Measurements from ENCODE around the gene QSOX2. TPM values are rescaled to one million over a fixed set of nuclear protein-coding genes. Genes with fewer than 3 reads are reported as not detected.

Gene QSOX2
- total RNA-seq, 1 experiment from 2014 or later = 20.5 TPM

DNA sequence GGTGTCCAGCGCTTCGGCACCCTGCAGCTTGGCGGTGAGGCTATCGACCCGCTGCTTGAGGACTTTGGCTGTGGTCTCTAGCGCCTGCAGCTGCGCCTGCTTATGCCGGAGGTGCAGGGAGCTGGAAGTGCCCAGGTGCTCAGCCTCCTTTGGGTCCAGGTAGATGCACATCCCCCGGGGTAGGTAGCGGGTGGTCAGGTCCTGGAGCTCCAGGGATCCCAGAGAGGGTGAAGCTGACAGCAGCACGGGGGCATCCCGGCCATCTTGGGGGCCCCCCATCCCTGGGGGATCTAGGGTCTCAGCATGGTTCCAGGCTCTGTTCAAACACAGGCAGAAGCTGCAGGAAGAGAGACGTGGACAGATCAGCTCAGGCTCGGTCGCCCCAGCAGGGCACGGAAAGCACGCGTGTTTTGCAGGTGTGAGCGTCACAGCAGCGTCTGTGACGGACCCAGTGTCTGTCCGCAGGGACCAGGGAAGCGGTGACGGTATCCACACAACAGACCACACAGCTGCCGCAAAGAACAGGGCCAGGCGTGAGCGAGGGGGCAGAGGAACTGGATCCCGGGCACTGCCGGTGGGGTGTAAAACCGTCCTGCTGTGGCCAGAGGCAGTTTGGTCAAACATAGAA is 40.9 kb upstream of the QSOX2 start:
- Mint-ChIP-seq H3K36me3 (ENCODE audit: insufficient read depth, unreplicated experiment) (no peaks in the 10 kb centered on the region), H3K27ac (ENCODE audit: unreplicated experiment) (no peak overlapping the region), H3K9me3 (ENCODE audit: low read depth, unreplicated experiment) (no peaks in the 10 kb centered on the region), H3K27me3 (ENCODE audit: unreplicated experiment) (peaks cover 20% of the 10 kb centered on the region), H3K4me1 (ENCODE audit: low read depth, unreplicated experiment) (no peaks in the 10 kb centered on the region), H3K4me3 (ENCODE audit: low read depth, unreplicated experiment) (no peak overlapping the region)
- DNase-seq = no peak
- intact Hi-C loops (cut with micrococcal nuclease; ENCODE audit: unreplicated experiment) = loop anchor here (10.0 kb wide), 1 partner anchor 142 kb away; no protein-coding TSS in a partner anchor
- CTCF ChIA-PET = no interaction called here
- no TSS peak for BruUV-seq (replicated peaks)
- TF ChIP-seq, protein P1, sequence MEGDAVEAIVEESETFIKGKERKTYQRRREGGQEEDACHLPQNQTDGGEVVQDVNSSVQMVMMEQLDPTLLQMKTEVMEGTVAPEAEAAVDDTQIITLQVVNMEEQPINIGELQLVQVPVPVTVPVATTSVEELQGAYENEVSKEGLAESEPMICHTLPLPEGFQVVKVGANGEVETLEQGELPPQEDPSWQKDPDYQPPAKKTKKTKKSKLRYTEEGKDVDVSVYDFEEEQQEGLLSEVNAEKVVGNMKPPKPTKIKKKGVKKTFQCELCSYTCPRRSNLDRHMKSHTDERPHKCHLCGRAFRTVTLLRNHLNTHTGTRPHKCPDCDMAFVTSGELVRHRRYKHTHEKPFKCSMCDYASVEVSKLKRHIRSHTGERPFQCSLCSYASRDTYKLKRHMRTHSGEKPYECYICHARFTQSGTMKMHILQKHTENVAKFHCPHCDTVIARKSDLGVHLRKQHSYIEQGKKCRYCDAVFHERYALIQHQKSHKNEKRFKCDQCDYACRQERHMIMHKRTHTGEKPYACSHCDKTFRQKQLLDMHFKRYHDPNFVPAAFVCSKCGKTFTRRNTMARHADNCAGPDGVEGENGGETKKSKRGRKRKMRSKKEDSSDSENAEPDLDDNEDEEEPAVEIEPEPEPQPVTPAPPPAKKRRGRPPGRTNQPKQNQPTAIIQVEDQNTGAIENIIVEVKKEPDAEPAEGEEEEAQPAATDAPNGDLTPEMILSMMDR (IDR thresholded peaks at IDR 0.05; ENCODE audit: unreplicated experiment) = no peak

DNA sequence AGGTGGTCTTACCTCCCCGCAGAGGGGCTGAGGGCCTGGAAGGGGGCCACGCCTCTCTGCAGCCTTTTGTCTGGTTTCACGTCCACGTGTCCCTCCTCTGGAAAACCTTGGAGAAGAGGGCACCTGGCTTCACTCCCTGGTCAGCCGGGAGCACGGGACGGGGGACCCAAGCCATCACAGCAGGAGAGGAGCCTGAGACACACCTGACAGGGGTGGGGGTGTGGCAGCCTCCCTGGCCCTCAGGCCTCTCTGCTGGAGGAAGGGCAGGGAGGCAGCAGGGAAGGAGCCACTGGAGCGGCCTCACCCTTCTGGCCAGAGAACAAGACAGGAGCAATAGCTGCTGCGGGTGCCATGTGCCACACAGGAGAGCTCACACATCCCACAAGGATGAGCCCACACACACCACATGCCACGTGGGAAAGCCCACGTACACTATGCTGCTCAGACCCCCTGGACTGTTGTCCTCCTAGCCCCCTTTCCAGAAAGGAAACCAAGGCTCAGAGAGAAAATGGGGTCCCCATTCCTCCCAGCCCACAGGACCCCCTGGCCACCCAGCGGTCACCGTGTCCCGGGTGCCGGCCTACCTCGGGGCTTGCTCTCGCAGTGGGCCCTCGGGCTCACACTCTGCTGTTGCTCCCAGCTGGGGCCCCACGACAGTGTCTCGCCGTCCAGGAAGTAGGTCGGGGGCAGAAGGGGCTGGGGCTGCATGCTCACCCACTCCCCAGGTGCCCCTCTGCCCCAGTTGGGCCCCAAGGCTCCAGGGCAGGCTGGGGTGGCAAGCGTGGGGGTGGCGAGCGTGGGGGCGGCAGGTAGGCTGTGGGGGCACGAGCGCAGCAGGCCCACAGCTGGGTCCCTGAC is 40.1 kb upstream of the QSOX2 start:
- no peak for DNase-seq
- no peaks in the 10 kb centered on the region for H3K36me3 Mint-ChIP-seq (ENCODE audit: insufficient read depth, unreplicated experiment)
- H3K27me3 Mint-ChIP-seq (ENCODE audit: unreplicated experiment) = peaks cover 20% of the 10 kb centered on the region
- H3K9me3 Mint-ChIP-seq (ENCODE audit: low read depth, unreplicated experiment) = no peaks in the 10 kb centered on the region
- no TSS peak for BruUV-seq (replicated peaks)
- CTCF ChIA-PET = interaction anchor here (0.7 kb wide), 1 partner anchor 387 kb away, joined by 3 read pairs; no protein-coding TSS in a partner anchor
- H3K27ac Mint-ChIP-seq (ENCODE audit: unreplicated experiment) = no peak overlapping the region
- H3K4me1 Mint-ChIP-seq (ENCODE audit: low read depth, unreplicated experiment) = no peaks in the 10 kb centered on the region
- intact Hi-C loops (cut with micrococcal nuclease; ENCODE audit: unreplicated experiment) = loop anchor here (10.0 kb wide), 1 partner anchor 141 kb away; no protein-coding TSS in a partner anchor
- no peak overlapping the region for H3K4me3 Mint-ChIP-seq (ENCODE audit: low read depth, unreplicated experiment)
- TF ChIP-seq, protein P1 (IDR thresholded peaks at IDR 0.05; ENCODE audit: unreplicated experiment) = no peak

DNA sequence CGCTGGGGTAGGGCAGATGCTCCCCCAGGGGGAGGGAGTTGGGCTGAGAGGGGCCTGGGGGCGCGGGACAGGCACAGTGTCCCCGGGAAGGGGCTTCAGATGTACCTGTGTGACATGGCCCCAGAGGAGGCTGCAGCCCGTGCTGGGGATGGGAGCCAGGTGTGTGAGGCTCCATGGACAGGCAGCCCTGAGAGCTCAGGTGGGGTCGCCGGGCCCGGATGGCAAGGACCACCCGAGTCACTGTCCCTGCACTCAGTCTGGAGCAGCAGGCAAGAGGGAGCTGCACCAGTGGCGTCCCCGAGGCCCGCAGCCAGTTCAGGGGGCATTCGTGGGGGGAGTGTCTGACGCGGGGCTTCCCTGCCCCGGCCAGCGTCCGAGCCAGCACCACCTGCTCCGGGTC is 39.3 kb upstream of the QSOX2 start:
- DNase-seq = no peak
- intact Hi-C loops (cut with micrococcal nuclease; ENCODE audit: unreplicated experiment) = loop anchor here (10.0 kb wide), 1 partner anchor 140 kb away; no protein-coding TSS in a partner anchor
- CTCF ChIA-PET = interaction anchor here (0.5 to 0.7 kb wide), 2 partner anchors 177 to 388 kb away, joined by 3 read pairs; no protein-coding TSS in a partner anchor
- Mint-ChIP-seq H3K27ac (ENCODE audit: unreplicated experiment) (no peak overlapping the region), H3K36me3 (ENCODE audit: insufficient read depth, unreplicated experiment) (peaks cover 3% of the 10 kb centered on the region), H3K27me3 (ENCODE audit: unreplicated experiment) (peaks cover 20% of the 10 kb centered on the region), H3K9me3 (ENCODE audit: low read depth, unreplicated experiment) (no peaks in the 10 kb centered on the region), H3K4me1 (ENCODE audit: low read depth, unreplicated experiment) (no peaks in the 10 kb centered on the region), H3K4me3 (ENCODE audit: low read depth, unreplicated experiment) (no peak overlapping the region)
- no TSS peak for BruUV-seq (replicated peaks)
- TF ChIP-seq, protein P1 (IDR thresholded peaks at IDR 0.05; ENCODE audit: unreplicated experiment) = no peak

DNA sequence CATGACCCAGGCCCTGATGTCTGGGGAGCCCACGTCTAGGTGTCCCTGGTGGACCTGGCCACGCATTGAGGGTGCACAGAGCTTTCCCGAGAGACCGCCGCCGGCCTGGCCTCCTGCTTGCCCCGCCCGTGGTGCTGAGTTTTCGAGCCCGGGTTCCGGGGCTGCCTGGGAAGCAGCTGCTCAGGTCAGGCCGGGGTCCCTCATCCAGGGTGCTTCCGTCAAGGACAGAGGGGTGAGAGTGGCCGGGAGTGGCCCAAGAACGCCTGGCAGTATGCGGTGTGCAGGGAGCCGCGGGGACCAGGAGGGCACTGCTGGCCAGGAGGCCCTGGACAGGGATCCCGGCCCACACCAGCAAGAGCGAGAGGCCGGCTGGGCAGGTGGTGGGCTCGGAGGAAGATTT is 38.7 kb upstream of the QSOX2 start:
- CTCF ChIA-PET = interaction anchor here (0.5 to 0.7 kb wide), 2 partner anchors 17 to 178 kb away, joined by 3 read pairs; no protein-coding TSS in a partner anchor
- BruUV-seq (replicated peaks) = no TSS peak
- TF ChIP-seq, protein P1 (IDR thresholded peaks at IDR 0.05; ENCODE audit: unreplicated experiment) = no peak
- H3K9me3 Mint-ChIP-seq (ENCODE audit: low read depth, unreplicated experiment) = no peaks in the 10 kb centered on the region
- H3K36me3 Mint-ChIP-seq (ENCODE audit: insufficient read depth, unreplicated experiment) = peaks cover 5% of the 10 kb centered on the region
- no peak overlapping the region for H3K4me3 Mint-ChIP-seq (ENCODE audit: low read depth, unreplicated experiment)
- no peak overlapping the region for H3K27ac Mint-ChIP-seq (ENCODE audit: unreplicated experiment)
- intact Hi-C loops (cut with micrococcal nuclease; ENCODE audit: unreplicated experiment) = loop anchor here (10.0 kb wide), 1 partner anchor 140 kb away; no protein-coding TSS in a partner anchor
- H3K27me3 Mint-ChIP-seq (ENCODE audit: unreplicated experiment) = peaks cover 20% of the 10 kb centered on the region
- no peak for DNase-seq
- no peaks in the 10 kb centered on the region for H3K4me1 Mint-ChIP-seq (ENCODE audit: low read depth, unreplicated experiment)

Data from Calu3 (cell line).